Gastrocnemius medialis (tissue), 4 donors: ENCODE results near the gene RAD51B.

Experiments used
- POLR2A ChIP-seq, 2 donors: fragments of 450-650 bp; IDR thresholded peaks; one replicate each; pipeline ENCODE4 v1.6.1; 2017; ENCODE audit warnings: antibody characterized with exemption in 2 of 2, mild to moderate bottlenecking in 2 of 2, moderate library complexity in 2 of 2
- TF ChIP-seq, protein P1 (sequence below), 5 experiments: fragments of 450-650 bp in 3 of 5; fragments of 200-600 bp in 2 of 5; sonication (generic) in 2 of 5; IDR thresholded peaks in 4 of 5; conservative IDR thresholded peaks in 1 of 5; 1 replicate in 4 of 5; 2 replicates in 1 of 5; pipeline ENCODE4 v1.5.1; 2016 to 2019; ENCODE audit warnings: antibody characterized with exemption in 5 of 5, mild to moderate bottlenecking in 3 of 5, moderate library complexity in 3 of 5

DNA sequence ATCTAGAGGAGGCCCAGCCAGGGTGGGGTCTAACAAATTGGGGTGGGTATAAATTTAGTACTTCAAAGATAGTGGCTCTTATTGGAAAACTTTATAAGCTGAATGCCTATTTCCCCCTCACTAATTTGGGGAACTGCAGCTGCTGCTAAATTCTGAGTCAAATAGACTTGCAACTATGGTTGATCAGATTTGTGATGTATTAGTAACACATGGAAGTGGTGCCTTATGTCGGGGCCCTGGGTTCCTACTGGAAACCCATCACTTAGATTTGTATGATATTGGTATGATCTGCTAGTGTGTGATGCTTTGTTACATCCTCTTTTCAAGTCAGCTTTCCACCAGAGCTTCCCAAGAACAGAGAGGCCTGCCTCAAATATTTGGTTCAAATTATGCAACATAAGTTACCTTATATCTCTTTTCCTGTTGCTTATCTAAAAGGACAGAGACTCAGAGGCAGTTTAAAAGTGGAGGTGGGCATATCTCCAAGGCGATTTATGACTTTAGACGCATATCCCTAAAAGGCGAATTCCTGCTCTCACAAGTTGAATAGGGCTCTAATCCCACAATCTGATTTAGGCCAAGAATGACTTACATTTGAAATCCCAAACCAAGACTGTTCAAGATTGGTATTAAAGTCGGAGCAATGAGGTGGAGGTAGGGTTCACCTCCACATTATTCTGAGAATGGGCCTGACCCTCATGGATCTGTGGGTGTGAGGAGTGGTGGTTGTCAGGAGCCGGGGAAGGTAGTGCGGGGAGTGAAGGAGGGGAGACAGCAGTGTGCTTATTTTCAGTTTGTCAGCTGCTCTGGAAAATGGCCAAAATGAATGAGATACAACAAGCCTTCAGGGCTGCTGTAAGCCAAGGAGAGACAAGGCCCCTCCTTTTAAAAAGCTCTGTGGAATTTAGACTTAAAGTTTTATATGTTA lies 425.8 kb downstream of the RAD51B start:
- TF ChIP-seq, protein P1, sequence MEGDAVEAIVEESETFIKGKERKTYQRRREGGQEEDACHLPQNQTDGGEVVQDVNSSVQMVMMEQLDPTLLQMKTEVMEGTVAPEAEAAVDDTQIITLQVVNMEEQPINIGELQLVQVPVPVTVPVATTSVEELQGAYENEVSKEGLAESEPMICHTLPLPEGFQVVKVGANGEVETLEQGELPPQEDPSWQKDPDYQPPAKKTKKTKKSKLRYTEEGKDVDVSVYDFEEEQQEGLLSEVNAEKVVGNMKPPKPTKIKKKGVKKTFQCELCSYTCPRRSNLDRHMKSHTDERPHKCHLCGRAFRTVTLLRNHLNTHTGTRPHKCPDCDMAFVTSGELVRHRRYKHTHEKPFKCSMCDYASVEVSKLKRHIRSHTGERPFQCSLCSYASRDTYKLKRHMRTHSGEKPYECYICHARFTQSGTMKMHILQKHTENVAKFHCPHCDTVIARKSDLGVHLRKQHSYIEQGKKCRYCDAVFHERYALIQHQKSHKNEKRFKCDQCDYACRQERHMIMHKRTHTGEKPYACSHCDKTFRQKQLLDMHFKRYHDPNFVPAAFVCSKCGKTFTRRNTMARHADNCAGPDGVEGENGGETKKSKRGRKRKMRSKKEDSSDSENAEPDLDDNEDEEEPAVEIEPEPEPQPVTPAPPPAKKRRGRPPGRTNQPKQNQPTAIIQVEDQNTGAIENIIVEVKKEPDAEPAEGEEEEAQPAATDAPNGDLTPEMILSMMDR (IDR thresholded peaks at IDR 0.05 in 4 of 5, conservative IDR thresholded peaks at IDR 0.05 in 1 of 5), result no peak
- TF ChIP-seq POLR2A (IDR thresholded peaks at IDR 0.05), result no peak
